HG03066 (cell line): ENCODE measurements around the gene ST6GALNAC5.
"Not testable (repeated sequence)": the region's sequence is repeated elsewhere in the genome, so short reads cannot be mapped to it uniquely, and the experiment has no call there.

Experiments used
- ATAC-seq: cut with Tn5 transposase; IDR thresholded peaks from one replicate; pipeline ENCODE4 v1.9.1; 2021; ENCODE audit warnings: low read depth; ENCODE audit not compliant: unreplicated experiment

Gene ST6GALNAC5

DNA sequence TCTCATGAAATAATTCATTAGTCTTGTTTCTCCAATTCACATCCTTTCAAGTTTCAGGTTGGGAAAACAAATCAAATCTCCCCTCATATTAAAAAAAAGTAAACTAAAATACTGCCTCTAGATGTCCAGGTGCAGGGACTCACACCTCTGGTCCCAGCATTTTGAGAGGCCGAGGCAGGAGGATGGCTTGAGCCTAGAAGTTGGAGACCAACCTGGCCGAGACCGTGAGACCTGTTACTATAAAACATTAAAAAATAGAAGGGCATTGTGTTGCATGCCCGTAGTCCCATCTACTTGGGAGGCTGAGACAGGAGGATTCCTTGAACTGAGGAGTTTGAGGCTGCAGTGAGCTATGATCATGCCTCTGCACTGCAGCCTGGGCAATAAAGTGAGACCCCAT is 61.9 kb downstream of the ST6GALNAC5 start:
- no peak for ATAC-seq

DNA sequence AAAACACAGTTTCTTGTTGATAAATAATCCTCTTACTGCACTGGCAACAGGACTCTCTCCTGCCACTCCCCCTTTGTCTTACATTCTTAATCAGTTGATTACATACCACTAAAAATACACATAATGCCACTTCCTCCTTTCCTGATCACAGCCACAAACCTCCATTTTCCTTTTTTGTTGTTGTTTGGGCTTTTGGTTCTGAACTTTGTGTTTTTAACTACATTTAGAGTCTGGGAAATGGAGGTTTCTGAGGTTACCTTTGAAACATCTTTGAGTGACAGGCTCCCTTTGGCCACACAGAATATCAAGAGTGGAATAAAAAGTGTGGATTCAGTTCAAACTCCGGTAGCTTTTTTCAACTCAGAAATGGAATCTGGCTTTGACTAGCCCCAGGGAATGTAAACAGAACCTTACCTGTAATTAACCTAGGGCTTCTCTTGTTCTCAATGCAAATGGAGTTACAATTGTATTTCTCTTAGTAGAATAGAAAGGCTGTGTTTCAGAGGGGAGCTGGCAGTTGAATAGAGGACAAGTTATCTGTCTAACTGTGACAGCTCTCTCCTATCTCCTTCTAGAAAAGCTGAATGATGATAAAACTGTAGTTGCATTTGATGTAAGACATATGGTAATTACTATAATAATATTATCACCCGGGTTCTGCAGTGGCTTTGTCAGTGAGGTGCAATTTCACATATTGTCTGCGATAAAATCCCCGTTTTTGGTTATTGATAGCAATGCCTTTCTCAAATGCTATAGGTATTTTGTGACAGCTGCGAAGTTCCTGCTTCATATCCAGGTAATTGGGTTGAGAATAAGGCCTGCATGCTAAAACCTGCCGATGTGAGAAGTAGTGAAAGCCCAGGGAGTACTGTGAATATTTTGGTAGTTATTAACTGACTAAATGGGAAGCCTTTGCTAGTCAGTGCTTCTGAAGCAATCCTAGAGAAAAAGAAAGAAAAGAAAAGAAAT is 66.9 kb downstream of the ST6GALNAC5 start:
- ATAC-seq, result no peak

DNA sequence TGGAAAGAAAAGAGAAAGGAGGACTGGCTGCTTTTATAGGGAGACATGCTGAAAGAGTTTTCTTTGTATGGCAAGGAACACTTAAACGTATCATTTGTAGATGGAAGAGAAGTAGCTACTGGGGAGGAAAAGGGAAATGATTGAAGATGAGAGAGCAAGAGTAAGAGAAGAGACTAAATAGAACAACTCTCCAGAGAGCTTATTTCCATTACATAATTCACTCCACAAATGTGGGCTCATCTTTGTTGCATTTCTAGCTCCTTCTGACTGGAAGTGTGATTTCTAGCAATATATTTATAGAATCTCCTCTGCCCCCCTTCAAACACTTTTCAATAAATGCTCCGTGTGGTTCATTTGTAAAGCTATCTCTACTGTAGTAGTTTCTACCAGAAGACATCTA is 71.0 kb downstream of the ST6GALNAC5 start:
- ATAC-seq, result no peak

DNA sequence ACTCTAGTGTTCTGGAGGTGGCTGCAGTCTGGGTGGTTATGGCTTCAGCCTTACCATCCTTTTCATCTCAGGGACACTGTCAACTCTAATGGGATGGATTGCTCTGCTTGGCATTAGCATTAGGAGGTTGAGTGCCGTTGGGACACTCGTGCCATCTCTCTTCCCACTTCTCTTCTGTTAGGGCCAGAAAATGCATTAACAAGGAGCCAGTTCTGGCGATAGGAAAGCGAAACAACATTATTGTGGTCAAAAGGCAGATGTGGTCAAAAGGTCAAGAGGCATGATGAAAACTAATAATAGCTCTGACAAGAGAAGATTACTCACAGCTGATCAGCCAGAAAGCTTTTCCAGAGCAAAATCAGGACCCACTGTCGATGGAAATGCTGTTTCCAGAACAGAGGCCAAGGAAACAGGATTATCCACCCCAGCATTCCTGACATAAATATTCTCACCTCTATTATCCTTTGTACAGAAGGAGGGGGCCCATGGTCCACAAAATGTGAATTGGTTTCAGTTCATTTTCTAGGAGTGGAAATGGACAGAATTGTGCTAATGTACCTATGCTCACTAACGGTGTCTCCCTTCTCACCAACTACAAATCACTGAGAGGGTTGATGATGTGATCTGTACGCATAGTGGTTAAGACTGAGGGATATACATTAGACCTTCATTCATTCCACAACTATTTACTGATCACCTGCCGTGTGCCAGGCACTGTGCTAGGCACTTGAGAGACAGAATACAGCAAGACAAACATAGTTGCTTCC is 72.0 kb downstream of the ST6GALNAC5 start:
- peak; percentile 64 for ATAC-seq

DNA sequence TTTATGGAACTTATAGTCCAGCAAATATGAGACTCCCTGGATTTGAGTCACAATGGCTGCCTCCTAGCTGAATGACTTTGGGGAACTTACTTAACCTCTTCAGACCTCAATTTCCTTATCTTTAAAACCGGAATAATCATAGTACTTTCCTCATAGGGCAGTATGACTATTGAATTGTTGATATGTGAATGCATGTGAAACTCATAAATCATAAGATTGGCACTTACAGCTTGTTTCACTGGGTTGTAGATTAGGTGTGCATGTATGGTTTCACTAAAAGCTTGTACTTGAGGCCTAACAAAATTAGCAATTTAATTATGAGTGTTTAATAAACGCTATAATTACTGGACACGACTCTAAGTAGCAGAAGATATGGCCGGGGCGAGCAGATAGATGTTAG is 72.5 kb downstream of the ST6GALNAC5 start:
- ATAC-seq, result no peak

DNA sequence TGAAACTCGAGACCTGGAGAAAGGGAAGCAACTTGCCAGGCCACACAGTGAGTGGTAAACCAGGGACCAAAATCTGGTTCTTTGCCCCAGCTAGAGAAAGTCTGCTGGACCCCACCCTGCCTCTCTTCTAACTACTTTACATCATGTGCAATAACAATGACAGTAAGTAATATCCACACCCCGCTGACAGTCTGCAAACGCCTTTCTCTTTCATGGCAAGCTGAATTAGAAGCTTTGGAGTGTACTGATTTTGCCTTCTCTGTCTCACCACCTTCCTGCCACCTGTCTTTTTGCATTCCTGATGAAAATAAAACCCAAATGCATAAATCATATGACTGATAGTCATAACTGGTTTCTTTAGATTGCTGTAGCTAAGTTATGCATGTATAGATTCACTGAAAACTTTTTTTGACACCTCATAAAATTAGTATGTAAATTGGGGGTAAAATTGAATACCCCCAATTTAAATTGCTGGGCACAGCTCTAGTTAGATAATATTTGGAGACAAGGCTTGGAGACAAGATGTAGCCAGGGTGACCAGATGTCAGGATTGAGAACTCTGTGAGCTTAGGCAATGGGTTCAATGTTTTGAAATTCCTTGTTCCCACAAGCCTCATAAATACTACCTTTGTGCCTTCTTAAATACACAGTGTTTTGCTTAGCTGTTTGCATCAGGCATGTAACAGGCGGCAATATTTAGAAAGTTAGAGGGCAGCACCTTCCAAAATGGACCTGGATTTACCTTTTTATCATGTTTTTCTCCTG is 73.5 kb downstream of the ST6GALNAC5 start:
- ATAC-seq, result no peak

DNA sequence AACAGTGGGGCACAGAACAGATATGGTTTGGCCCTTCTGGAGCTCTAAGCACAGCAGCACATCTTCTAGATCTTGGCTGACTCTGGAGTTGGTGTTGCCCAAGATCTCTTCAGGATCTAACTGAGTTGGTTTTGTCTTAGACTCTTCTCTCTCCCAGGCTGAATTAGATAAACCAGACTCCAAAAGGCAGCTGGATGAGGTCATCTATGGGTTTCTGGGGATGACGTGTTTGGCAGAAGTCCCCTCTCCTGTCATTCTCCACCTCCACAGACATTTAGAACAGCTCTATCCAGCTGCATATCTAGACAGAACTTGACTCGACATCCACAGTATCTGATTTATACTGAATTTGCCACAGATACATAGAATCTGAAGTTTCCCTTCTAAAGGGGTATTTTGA is 75.3 kb downstream of the ST6GALNAC5 start:
- no peak for ATAC-seq

DNA sequence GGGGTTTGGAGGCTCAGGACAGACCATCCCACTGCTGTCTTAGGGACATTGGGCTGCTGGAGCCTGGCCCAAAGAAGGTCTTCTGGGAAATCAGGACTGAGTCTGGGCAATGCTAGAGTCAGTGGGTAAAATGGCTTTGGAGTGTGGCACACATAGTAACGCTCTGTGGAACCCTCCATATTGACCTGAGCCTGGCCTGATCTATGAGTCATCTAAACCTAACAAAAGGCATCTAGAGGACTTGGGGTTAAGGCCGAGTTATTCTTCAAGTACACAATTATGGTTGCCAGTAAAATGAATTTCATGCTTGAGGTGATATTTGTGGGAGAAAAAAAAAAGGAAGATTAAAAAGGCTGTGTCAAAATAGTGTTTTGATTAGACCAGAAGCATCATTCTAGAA is 77.7 kb downstream of the ST6GALNAC5 start:
- ATAC-seq, result no peak

DNA sequence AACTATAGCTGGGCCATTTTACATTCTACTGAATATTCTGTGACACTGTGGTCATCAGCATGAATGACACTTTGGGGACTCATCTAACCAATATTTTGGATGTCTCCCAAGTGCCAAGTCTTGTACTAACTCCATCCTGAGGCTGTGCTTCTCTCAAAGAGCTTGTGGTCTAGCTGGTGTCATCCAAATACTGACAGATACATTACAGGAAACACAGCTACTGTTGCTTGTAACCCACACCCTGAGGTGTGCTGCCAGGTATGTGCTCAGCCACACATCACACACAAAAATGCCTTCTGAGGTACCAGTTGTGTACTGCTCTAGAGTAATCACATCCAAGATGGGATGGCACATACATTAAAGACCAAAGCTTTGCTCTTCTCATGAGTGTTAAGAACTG is 81.6 kb downstream of the ST6GALNAC5 start:
- no peak for ATAC-seq

DNA sequence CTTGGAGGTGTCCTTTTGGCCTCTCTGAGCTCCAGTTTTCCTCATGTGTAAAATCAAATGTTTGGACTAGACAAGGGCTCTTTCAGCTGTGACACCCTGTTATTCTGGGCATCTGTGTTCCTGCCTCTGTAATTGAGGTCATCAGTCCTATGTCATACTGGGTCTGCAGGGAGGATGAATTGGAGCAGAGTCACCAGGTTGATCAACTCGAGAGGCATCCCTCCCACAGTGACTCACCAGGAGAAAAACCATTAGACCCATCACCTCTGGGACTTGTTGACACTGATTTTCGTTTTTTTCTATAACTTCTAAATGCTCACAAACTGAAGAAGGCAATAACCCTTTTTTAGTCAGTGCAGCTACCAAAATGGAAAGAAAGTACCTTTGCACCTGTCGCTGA is 82.2 kb downstream of the ST6GALNAC5 start:
- no peak for ATAC-seq

DNA sequence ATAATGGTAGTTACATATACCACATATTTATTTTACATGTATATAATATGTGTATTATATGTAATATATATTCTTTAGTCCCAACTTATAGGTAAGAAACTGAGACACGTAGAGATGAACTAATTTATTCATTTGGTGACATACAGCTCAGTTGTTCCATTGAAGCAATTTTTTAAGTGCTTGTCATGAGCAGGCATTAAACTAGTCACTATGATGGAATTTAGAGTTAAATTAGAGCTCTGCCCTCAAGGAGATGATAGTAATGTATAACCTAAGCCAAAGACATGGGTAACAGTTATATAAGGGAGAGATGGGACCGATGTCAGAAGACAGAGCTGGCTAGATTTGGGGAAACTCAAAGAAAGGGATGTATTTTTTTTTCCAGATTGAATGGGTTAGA is 83.0 kb downstream of the ST6GALNAC5 start:
- no peak for ATAC-seq

DNA sequence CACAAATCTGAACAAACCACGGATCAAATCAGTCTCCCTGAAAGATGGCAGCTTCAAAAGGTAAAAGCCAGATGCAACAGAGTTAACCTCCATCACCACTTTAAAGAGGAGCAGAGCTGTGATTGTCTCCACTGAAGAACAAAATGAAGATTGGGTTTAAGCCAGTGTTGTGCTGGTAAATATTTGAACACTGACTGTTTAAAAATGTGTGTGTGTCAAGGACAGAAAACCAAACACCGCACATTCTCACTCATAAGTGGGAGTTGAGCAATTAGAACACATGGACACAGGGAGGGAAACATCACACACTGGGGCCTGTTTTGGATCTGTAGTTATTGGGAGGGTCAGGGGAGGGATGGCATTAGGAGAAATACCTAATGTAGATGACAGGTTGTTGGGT is 83.9 kb downstream of the ST6GALNAC5 start:
- ATAC-seq, result no peak

DNA sequence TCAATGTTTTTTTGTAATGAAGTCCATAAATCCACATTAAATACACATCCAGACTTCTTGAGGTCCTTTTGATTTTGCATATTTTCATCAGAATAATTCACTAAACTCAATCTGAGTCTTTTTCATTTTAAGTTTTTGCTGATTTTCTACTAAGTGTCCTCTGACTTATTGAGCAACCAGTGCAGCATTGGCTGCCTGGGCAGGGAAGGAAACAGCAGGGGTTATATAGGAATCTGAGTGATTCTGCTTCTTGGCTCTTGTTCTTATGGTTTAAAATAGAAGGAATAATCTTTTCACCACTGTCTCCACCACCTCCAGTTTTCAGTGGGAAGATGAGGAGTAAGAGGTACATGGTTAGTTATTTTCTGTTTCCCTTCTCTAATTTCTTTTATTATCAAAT is 88.4 kb downstream of the ST6GALNAC5 start:
- no peak for ATAC-seq

DNA sequence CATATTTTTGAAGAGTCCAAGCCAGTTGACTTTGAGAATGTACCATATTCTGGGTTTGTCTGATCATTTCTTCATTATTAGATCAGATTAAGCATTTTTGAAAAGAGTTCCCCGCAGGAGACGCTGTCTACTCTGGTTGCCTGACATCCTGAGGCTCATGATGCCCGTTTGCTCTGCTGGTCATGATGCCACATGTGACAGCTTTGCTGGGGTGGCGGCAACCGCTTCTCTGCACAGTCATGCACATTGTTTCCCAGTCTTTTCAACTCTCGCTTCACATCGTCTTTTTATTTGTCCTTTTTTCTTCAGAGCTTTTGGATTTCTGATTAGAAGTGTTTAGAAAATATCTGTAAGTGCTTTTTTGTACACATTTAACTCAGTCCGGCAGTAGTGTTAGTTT is 90.7 kb downstream of the ST6GALNAC5 start:
- no peak for ATAC-seq

DNA sequence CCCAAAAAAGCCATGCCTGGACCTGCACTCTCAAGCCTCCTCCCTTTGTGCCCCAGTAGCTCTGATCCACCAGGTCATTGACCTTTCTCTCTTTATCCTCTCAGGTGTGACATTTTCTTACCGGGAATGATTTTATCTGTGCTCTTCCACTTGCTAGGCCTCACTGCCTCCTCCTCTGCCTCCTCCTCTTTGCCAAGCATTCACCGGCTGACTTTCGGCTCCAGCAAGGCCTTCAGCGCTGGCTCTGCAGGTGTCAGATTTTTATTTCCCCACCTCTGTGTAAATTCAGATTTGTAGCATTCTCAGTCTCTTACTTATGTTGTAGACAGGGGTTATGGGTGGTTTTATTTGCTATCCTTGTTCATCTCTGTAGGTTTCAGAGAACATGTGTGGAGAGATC is 91.5 kb downstream of the ST6GALNAC5 start:
- ATAC-seq, result no peak

DNA sequence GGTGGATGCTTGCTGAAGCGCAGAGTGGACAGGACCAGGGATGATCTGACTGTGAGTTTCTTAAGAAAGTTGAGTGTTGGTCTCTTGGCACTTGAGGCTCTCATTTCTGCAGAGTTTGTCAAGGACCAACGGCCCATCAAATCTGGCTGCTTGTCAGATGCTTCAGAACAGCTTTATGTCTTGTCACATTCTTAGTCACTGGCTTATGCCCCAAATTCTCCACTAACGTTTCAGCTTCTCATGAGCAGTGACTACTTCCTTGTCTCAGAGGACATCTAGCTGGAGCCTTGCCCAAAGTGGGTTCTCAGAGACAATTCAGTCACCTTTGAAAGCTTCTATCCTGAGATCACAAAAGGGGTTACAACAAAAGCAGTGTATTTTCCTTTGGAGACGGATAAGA is 92.3 kb downstream of the ST6GALNAC5 start:
- no peak for ATAC-seq

DNA sequence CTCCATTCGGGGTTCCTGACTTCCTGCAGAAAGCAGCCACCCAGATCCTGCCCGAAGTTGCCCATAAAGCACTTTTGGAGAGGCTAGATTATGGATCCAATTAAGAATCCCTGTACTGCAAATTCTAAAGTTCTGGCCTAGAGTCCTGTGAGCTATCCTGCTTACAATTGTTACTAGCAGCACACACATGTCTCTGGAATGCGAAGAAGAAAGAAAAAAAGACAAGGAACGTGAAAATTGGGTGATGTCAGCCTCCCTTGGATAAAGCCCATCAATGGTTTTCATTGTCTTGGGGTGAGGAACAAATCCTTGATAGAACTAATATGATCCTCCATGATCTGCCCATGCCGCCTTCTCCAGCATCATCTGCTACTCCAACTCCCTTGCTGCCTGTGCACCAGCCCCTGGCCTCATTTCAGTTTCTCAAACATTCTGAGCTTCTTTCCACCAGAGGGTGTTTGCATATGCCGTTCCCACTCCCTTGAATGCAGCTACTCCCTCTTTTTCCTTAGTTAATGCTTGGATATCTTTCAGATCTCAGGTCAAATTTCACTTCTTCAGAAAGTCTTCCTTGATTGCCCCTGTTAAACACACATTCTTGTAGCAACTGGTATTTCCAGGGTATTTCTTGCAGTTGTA is 94.0 kb downstream of the ST6GALNAC5 start:
- ATAC-seq, result no peak

DNA sequence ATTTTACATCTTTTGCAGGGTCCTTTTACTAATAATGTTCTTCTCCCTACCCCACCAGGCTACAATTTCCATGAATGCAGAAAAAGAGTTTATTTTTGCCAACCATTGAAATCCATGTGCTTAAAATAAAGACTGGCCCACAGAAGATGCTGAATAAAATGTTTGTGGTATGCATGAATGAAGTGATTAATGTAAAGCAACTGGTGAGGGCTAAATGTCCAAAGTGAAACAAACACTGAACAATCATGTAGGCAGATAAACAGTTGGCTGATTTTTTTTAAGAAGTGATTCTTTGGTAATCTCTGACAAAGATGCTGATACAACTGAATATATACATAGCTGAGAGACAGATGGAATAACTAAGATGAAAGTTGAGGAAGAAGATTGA is 94.5 kb downstream of the ST6GALNAC5 start:
- no peak for ATAC-seq

DNA sequence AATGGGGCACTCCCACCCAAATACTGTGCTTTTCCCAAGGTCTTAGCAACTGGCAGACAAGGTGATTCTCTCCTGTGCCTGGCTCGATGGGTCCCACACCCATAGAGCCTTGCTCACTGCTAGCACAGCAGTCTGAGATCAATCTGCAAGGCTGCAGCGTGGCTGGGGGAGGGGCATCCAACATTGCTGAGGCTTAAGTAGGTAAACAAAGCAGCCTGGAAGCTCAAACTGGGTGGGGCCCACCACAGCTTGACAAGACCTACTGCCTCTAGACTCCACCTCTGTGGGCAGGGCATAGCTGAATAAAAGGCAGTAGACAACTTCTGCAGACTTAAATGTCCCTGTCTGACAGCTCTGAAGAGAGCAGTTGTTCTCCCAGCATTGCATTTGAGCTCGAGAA is 114.0 kb downstream of the ST6GALNAC5 start:
- ATAC-seq, result not testable (repeated sequence)

DNA sequence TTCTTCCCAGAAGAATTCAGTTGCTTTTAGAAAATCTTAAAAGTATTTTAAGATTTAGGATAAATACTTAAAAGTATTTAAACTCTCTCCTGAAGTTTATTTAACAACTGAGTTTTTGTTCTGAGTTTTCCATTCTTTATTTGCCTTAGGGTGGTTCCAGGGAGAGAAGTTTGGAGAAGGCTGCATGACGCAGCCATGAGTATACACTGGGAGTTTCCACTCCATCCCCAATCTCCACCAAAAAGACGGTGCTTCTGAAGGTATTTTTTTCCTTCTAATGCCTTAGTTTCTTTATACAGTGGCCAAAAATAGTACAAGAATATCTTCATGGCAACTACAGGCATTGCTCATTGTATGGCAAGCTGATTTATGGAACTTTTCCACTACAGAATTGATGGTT is 122.7 kb downstream of the ST6GALNAC5 start:
- ATAC-seq, result no peak

DNA sequence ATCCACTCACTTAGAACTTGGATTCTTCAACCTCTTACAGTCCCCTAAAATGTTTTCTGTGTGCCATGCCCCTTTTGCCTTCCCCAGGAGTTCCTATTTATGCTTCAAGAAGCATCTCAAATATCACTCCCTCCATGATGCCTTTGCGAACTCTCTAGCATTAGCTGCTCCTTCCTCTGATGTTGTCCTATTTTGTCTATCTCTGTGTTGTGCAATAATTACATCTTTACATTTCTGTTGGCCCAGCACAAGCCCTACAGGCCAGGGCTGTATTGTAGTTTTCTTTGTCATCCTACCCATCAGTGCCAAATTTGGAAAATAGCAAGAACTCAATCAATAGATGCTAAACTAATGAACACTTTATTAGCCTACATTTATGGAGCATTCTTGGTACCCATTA is 125.8 kb downstream of the ST6GALNAC5 start:
- ATAC-seq, result no peak
